ENCODE measurements around the gene NUPR2.
"Not testable (repeated sequence)": the region's sequence is repeated elsewhere in the genome, so short reads cannot be mapped to it uniquely, and the experiment has no call there.

NUPR2 gene

DNA sequence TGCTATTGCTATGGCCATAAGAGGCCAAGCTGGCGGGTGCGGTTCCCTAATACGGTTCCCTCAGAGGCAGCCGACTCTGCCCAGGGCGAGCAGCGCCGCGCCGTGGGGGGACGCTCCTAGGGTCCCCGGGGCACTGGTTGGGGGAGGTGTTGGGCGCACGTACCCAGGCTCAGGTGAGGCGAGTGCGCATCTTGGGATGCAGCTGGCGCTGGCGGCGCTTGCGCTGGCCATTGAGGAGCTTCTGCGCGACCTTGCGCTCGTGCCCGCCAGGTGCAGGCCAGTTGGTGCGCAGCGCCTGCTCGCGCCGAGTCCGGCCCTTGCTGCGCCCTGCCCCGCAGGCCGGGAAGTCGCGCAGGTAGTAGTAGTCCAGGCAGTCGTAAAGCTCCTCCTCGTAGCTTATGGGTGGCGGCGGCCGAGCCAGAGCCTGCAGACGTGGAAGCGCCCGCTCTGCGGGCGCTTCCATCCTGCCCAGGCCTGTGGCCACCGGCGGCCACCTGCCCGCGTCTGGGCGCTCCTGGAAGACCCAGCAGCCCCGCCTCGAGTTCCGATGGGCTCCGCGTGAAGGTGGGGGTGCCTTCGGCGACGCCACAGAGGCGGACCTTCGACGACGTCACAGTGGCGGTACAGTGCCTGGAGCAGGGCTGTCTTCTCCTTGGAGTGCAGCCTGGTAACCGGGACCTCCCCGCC lies at the start of gene NUPR2:
Gene NUPR2, minus strand, starts transcription at position 566 of the 687 bp plus-strand sequence. Its CDS starts 103 bp downstream, at position 463.
- DNase-seq (ENCODE audit: low spot score), result no peak

DNA sequence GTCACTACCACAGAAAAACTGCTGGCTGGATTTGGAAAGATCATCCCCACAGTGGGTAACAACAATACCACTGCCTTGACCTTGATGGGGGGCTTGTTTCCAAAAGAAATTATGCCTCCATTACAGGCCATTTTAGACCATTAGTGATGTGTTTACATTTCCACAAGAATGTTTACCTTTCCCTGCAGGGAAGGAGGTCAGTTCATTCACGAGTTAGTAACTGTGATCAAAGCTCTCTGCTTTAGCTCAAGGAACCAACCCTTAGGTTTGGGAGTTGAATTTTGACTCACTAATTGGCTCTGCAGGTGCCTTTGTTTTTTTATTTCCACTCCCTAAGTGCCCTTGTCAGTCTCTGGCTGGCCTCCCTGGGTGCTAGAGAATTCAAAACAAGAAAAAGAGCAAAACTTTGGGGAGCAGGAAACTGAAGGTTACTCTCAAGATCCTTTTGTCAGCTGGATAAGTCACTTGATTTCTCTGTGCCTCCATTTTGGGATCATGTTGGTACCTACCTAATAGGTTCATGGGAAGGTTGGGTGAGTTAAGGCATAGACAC lies 41.1 kb upstream of the NUPR2 start:
- no peak for DNase-seq (ENCODE audit: low spot score)

GRCh38 chr7:56131062-56131461 lies 14.8 kb upstream of the NUPR2 start:
- DNase-seq (ENCODE audit: low spot score), result not testable (repeated sequence)

GRCh38 chr7:56127241-56127975 lies 11.2 kb upstream of the NUPR2 start:
- DNase-seq (ENCODE audit: low spot score), result no peak

GRCh38 chr7:56125831-56126230 lies 9.6 kb upstream of the NUPR2 start:
- DNase-seq (ENCODE audit: low spot score), result no peak

GRCh38 chr7:56124981-56125380 lies 8.8 kb upstream of the NUPR2 start:
- DNase-seq (ENCODE audit: low spot score), result no peak

DNA sequence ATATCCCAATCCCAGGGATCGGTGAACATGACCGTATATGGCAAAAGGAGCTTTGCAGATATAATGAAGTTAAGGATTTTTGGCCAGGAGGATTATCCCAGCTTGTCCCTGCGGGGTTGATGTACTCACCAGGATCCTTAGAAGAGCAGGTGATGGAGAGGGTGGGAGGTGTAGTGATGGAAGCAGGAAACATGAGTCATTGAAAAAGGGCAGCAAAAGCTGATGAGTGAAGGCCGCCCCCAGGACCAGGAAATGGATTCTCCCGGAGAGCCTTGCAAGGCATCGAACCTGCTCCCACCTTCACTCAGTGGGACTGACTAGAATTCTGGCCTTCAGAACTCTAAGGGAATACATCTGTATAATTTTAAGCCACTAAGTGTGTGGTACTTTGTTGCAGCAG lies 5.2 kb upstream of the NUPR2 start:
- DNase-seq (ENCODE audit: low spot score), result no peak

GRCh38 chr7:56112244-56112643 lies 4.0 kb downstream of the NUPR2 start:
- not testable (repeated sequence) for DNase-seq (ENCODE audit: low spot score)

DNA sequence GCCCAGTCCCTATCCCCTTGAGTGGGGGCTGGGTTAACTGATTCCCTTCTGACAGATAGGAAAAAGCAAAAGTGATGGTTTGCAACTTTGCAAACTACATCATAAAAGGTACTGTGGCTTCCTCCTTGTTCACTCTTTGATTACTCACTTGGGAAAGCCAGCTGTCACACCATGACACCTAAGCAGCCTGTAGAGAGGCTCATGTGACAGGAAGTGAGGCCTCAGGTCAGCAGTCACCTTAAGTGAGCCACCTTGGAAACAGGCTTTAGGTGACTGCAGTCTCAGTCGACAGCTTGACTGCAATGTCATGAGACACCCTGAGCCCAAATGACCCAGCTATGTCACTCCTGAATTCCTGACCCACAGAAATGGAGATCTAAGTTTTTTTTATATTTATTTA lies 5.6 kb downstream of the NUPR2 start:
- DNase-seq (ENCODE audit: low spot score), result no peak

- no peak for DNase-seq (ENCODE audit: low spot score)
Observed at GRCh38 chr7:56107954-56108258, 8.3 kb downstream of the NUPR2 start.

GRCh38 chr7:56106108-56107073 lies 9.8 kb downstream of the NUPR2 start, which contains the start of gene CHCHD2:
CHCHD2 (minus strand) TSS chr7:56106476; CDS start chr7:56106413, 63 bp downstream.
- peak; percentile 99 for DNase-seq (ENCODE audit: low spot score)

GRCh38 chr7:56105508-56105907 lies 10.7 kb downstream of the NUPR2 start:
- no peak for DNase-seq (ENCODE audit: low spot score)

GRCh38 chr7:56104138-56104537 lies 12.1 kb downstream of the NUPR2 start:
- DNase-seq (ENCODE audit: low spot score), result not testable (repeated sequence)

DNA sequence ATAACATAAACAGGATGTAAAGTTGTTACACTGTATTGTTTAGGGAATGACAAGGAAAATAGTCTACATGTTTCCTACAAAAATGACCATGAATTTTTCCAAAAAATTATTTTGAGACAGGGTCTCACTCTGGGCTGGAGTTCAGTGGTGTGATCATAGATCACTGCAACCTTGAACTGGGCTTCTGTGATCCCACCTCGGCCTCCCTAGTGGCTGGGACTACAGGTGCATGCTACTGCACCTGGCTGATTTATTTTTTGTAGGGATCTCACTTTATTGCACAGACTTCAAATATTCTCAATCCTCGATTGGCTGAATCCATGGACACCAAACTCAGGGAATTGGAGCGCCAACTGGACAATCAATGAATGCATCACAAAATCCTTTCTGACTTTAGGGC lies 16.6 kb downstream of the NUPR2 start:
- no peak for DNase-seq (ENCODE audit: low spot score)

DNA sequence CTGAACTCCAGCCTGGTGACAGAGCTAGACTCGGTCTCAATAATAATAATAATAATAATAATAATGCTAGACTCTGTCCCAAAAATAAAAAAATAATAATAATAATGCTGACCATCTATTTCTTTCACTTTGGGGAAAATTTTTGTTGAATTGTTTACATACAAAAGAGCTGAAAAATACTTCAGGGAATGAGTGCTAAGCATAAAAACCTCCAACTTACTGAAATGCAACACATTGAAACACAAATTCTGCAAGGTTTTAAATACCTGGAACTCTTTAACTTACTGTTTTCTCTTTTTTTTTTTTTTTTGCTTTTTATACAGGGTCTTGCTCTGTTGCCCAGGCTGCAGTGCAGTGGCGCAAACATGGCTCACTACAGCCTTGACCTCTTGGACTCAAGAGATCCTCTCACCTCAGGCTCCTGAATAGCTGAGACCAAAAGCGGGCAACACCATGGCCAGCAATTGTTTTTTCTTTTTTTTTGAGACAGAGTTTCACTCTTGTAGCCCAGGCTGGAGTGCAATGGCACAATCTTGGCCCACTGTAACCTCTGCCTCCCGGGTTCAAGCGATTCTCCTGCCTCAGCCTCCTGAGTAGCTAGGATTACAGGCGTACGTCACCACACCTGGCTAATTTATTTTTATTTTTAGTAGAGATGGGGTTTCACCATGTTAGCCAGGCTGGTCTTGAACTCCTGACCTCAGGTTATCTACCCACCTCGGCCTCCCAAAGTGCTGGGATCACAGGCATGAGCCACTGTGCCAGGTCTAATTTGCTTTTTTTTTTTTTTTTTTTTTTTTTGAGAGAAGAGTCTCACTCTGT lies 17.8 kb downstream of the NUPR2 start:
- not testable (repeated sequence) for DNase-seq (ENCODE audit: low spot score)

- no peak for DNase-seq (ENCODE audit: low spot score)
Observed at GRCh38 chr7:56097700-56098099, 18.5 kb downstream of the NUPR2 start.

DNA sequence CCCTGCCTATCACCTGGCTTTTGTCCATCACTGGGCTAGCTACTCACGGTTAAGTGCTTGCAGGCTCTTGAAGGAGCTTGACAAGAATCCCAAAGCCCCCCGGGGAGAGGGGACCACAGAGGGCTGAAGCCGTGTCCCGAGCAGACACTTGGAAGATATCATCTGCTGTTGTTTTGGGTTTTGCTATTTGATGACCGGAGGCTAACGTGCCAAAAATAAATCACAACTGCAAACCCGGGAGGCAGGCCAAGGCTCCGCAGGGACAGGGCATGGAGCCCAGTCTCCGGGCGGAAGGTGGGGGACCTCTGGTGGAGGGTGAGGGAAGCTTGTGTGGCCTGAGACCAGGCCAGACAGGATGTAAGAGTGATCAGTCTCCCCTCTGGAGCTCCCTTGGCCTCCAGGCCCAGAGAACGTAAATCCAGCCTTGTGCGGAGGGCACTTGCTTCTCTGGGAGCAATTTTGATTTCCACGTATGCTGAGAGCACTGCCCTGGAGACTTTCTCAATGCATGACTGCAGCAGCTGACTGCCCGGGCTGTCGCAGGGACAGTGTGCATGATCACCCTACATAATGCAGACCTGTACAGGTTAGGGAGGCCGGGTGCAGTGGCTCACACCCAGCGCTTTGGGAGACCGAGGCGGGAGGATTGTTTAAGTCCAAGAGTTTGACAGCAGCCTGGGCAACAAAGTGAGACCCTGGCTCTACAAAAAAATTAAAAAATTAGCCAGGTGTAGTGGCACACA lies 23.3 kb downstream of the NUPR2 start, which contains the start of gene PHKG1:
Gene PHKG1, minus strand, starts transcription at position 164 of the 743 bp plus-strand sequence. CDS start 4,011 bp downstream, outside the sequence.
- DNase-seq (ENCODE audit: low spot score), result peak; percentile 87

GRCh38 chr7:56092388-56092787 lies 23.8 kb downstream of the NUPR2 start:
- not testable (repeated sequence) for DNase-seq (ENCODE audit: low spot score)

DNA sequence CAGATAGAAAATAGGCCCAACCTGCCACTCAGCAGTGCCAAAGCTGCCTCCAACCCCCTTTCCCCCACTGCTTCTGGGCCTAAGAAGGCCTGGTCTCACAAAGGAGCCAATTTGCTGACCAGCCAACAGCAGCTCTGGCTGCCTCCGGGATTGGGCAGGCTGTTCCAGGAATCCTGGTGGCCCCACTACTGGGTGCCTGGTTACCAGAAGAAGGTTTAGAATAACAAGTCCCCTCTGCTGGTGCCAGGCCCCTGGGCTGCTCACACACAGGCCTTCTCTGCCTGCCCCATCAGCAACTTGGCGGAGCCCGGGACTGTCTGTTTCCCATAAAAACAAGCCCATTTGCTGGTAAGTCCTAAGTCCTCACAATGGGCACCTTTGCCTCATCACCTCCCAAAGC lies 24.6 kb downstream of the NUPR2 start:
- DNase-seq (ENCODE audit: low spot score), result peak; percentile 78

GRCh38 chr7:56087445-56087844 lies 28.8 kb downstream of the NUPR2 start:
- no peak for DNase-seq (ENCODE audit: low spot score)

Data from globus pallidus (tissue), 1 donor.